Keratinocyte (primary cell): Measurements from ENCODE around the gene RTP3. TPM values are rescaled to one million over a fixed set of nuclear protein-coding genes. Genes with fewer than 3 reads are reported as not detected.

Source experiments
- DNase-seq: peaks from one replicate; pipeline ENCODE4 v3.0.0-alpha.2; 2011; ENCODE audit warnings: low read depth, missing footprints, low spot score
- FAIRE-seq: peaks from 2 replicates; lab custom pipeline; 2011; peaks lifted over from hg19 to GRCh38; lab: Jason Lieb, UNC
- H2AFZ ChIP-seq: 2 replicates; pipeline ENCODE4 v1.6.0; 2012; ENCODE audit warnings: low read length, control low read depth, inconsistent platforms; ENCODE audit not compliant: control insufficient read depth
- H3K27ac ChIP-seq: 2 replicates; pipeline ENCODE4 v1.5.1; 2011; ENCODE audit warnings: low read length; ENCODE audit not compliant: control insufficient read depth, insufficient read depth
- H3K27me3 ChIP-seq: 3 replicates; pipeline ENCODE4 v1.6.0; 2011; ENCODE audit warnings: low read length; ENCODE audit not compliant: control insufficient read depth, insufficient read depth; ENCODE audit errors: extremely low read depth
- H3K36me3 ChIP-seq, 2 experiments: 2 replicates in 1 of 2; 3 replicates in 1 of 2; pipeline ENCODE4 v1.5.1; 2011; ENCODE audit warnings: low read length in 2 of 2, mild to moderate bottlenecking in 1 of 2; ENCODE audit not compliant: control insufficient read depth in 2 of 2, insufficient read depth in 2 of 2; ENCODE audit errors: extremely low read depth in 1 of 2
- H3K4me1 ChIP-seq: 3 replicates; pipeline ENCODE4 v1.5.1; 2011; ENCODE audit warnings: low read length; ENCODE audit not compliant: control insufficient read depth, insufficient read depth; ENCODE audit errors: extremely low read depth
- H3K4me2 ChIP-seq: 3 replicates; pipeline ENCODE4 v1.6.0; 2011; ENCODE audit warnings: low read depth, low read length; ENCODE audit not compliant: control insufficient read depth, insufficient read depth; ENCODE audit errors: extremely low read depth
- H3K4me3 ChIP-seq, 3 experiments: fragments of 200-600 bp in 1 of 3; sonication (generic) in 1 of 3; 2 replicates in 2 of 3; 3 replicates in 1 of 3; pipeline ENCODE4 v1.5.1; 2011 to 2016; ENCODE audit warnings: low read length in 3 of 3, mild to moderate bottlenecking in 3 of 3, control low read depth in 2 of 3, inconsistent platforms in 1 of 3, low read depth in 1 of 3, mixed read lengths in 1 of 3, mixed run types in 1 of 3, moderate library complexity in 1 of 3; ENCODE audit not compliant: control insufficient read depth in 2 of 3, insufficient read depth in 2 of 3; ENCODE audit errors: extremely low read depth in 1 of 3
- H3K79me2 ChIP-seq: 2 replicates; pipeline ENCODE4 v1.6.0; 2012; ENCODE audit warnings: low read length; ENCODE audit not compliant: control insufficient read depth, insufficient read depth
- H3K9ac ChIP-seq: 3 replicates; pipeline ENCODE4 v1.6.0; 2011; ENCODE audit warnings: low read length; ENCODE audit not compliant: control insufficient read depth, insufficient read depth; ENCODE audit errors: extremely low read depth
- H3K9me1 ChIP-seq: 3 replicates; pipeline ENCODE4 v1.6.0; 2011; ENCODE audit warnings: low read length; ENCODE audit not compliant: control insufficient read depth, insufficient read depth; ENCODE audit errors: extremely low read depth
- H3K9me3 ChIP-seq: 2 replicates; pipeline ENCODE4 v1.5.1; 2012; ENCODE audit warnings: low read depth, low read length; ENCODE audit not compliant: control insufficient read depth
- H4K20me1 ChIP-seq: 3 replicates; pipeline ENCODE4 v1.6.0; 2011; ENCODE audit warnings: low read length; ENCODE audit not compliant: control insufficient read depth, insufficient read depth; ENCODE audit errors: extremely low read depth
- EZH2 ChIP-seq: IDR thresholded peaks from one replicate; pipeline ENCODE4 v1.6.1; 2012; ENCODE audit warnings: inconsistent platforms, mild to moderate bottlenecking, low read length, moderate library complexity
- dilution Hi-C: fragments of 300-500 bp; cut with MboI; formaldehyde crosslinking; loops from one replicate; pipeline ENCODE4 v1.7.0; 2020; ENCODE audit warnings: low sequenced_read_pairs; ENCODE audit not compliant: extremely low pct_ligation_motif_present
- polyA plus RNA-seq, 5 experiments: library from polyadenylated mRNA; depleted of rRNA in 3 of 5; stranded (reverse) in 3 of 5; stranded (forward) in 1 of 5; unstranded in 1 of 5; fragments of >200 nt; gene quantifications; 1 replicate in 1 of 5; 2 replicates in 3 of 5; 3 replicates in 1 of 5; pipeline versions ENCODE4 v1.2.1 to v1.2.3, GENCODE V29; 2011 to 2012; ENCODE audit warnings: missing spikeins in 2 of 5, low read depth in 1 of 5, low replicate concordance in 1 of 5
- TF ChIP-seq, protein P1 (sequence below), 3 experiments: IDR thresholded peaks in 1 of 3; conservative IDR thresholded peaks in 1 of 3; optimal IDR thresholded peaks in 1 of 3; 2 replicates in 2 of 3; 3 replicates in 1 of 3; pipeline versions ENCODE3 to v1.5.1; 2011; ENCODE audit warnings: low read length in 3 of 3, mild to moderate bottlenecking in 3 of 3, moderate library complexity in 2 of 3, control low read depth in 1 of 3, inconsistent platforms in 1 of 3; ENCODE audit not compliant: insufficient read depth in 2 of 3; ENCODE audit errors: extremely low read depth in 1 of 3

The RTP3 gene
- polyA plus RNA-seq, 1 donor (not counting 4 experiments of a cell fraction or from before 2014, with no cell fraction given), result not detected

DNA sequence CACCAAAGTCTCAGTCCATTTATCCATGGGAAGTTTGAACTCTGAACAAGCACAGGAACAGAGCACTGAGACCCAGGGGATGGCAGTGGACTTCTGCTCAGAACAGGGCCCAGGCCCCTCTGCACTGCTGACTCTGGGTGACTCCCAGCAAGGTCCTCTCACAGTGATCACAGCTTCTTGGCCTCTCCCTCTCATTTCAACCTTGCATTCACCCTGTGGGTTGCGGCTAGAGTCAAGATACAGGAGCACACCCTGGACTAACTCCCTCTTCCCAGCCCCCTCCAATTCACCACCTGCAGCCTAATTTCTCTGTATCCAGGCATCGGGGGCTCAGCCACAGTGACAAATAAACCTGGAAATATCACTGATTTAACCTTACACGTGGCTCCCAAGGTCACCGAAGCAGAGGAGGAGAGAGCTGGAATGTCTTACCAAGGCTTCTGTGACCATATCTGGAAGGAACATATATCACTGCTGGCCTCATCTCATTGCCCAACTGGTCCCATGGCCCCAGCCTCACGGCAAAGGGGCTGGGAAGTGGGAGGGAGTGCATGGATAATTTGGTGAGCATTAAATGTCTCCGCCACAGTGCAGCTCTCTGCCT, 1.2 kb downstream of the RTP3 start:
- TF ChIP-seq, protein P1, sequence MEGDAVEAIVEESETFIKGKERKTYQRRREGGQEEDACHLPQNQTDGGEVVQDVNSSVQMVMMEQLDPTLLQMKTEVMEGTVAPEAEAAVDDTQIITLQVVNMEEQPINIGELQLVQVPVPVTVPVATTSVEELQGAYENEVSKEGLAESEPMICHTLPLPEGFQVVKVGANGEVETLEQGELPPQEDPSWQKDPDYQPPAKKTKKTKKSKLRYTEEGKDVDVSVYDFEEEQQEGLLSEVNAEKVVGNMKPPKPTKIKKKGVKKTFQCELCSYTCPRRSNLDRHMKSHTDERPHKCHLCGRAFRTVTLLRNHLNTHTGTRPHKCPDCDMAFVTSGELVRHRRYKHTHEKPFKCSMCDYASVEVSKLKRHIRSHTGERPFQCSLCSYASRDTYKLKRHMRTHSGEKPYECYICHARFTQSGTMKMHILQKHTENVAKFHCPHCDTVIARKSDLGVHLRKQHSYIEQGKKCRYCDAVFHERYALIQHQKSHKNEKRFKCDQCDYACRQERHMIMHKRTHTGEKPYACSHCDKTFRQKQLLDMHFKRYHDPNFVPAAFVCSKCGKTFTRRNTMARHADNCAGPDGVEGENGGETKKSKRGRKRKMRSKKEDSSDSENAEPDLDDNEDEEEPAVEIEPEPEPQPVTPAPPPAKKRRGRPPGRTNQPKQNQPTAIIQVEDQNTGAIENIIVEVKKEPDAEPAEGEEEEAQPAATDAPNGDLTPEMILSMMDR (optimal IDR thresholded peaks at IDR 0.05 in 1 of 3, IDR thresholded peaks at IDR 0.05 in 1 of 3, conservative IDR thresholded peaks at IDR 0.05 in 1 of 3; ENCODE audit: extremely low read depth in 1 of 3, insufficient read depth in 2 of 3, low read length in 3 of 3), result no peak
- no peak for TF ChIP-seq EZH2
- H3K27me3 ChIP-seq, result no peaks in the 10 kb centered on the region
- H3K27ac ChIP-seq, result no peak overlapping the region
- DNase-seq (no peak), FAIRE-seq (no peak)
- no peaks in the 10 kb centered on the region for H3K9me1 ChIP-seq
- no peaks in the 10 kb centered on the region for H4K20me1 ChIP-seq
- H3K36me3 ChIP-seq, result no peaks in the 10 kb centered on the region
- peaks cover 15% of the 10 kb centered on the region for H3K4me1 ChIP-seq
- no peak overlapping the region for H3K9ac ChIP-seq
- no peak overlapping the region for H2AFZ ChIP-seq
- dilution Hi-C loops, result loop anchor here (25.0 kb wide), 1 partner anchor 138 kb away; no protein-coding TSS in a partner anchor
- no peaks in the 10 kb centered on the region for H3K79me2 ChIP-seq
- H3K4me3 ChIP-seq, result no peak overlapping the region
- H3K4me2 ChIP-seq, result no peak overlapping the region
- H3K9me3 ChIP-seq, result no peaks in the 10 kb centered on the region

DNA sequence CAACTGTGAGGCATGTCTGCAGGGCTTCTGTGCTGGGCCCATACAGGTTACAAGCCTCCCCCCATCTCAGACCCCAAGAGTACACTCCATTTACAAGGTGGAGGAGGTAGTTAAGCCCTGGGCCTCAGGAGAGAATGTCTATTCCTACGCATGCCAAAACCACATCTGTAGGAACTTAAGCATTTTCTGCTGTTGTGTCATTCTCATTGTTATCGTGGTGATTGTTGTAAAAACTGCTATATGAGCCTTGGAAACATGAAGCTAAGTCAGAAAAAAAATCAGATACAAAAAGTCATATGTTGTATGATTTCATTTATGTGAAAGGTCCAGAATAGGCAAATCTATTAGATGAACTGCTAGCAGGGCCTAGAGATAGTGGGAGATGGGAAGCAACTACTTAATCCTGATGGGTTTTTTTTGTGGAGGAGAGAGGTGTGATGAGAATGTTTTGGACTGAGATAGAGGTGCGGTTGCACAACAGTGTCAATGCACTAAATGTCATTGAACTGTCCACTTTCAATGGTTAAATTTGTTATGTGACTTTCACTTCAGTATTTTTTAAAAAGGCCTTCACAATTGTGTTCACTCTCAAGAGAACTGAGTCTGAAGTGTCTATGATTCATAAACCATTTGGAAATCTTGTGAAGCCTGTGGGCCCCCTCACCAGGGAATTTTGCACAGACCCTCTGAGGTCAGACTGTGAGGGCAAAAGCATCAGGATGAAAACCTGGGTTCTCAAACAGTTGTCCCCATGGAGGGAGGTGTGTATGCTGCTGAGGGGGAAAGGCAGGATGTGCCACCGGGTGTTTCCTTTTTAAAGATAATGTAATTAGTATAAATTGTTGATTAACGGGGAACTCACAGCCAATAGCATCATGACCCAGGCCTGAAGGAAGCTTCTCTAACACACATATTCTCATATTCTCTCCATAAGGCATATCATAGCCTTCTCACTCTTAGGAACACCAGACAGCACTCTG, 3.2 kb downstream of the RTP3 start:
- FAIRE-seq (peak; percentile 81), DNase-seq (no peak)
- Histone ChIP-seq H3K27ac (no peak overlapping the region), H4K20me1 (no peaks in the 10 kb centered on the region), H3K9me3 (no peaks in the 10 kb centered on the region), H3K4me3 (no peak overlapping the region), H3K9ac (no peak overlapping the region), H2AFZ (no peak overlapping the region), H3K36me3 (no peaks in the 10 kb centered on the region), H3K9me1 (no peaks in the 10 kb centered on the region), H3K4me2 (no peak overlapping the region), H3K27me3 (no peaks in the 10 kb centered on the region), H3K4me1 (peaks cover 13% of the 10 kb centered on the region), H3K79me2 (no peaks in the 10 kb centered on the region)
- TF ChIP-seq, protein P1 (optimal IDR thresholded peaks at IDR 0.05 in 1 of 3, IDR thresholded peaks at IDR 0.05 in 1 of 3, conservative IDR thresholded peaks at IDR 0.05 in 1 of 3; ENCODE audit: extremely low read depth in 1 of 3, insufficient read depth in 2 of 3, low read length in 3 of 3), result no peak
- TF ChIP-seq EZH2, result no peak
- dilution Hi-C loops, result no loop called here
